HepG2 (cell line): ENCODE measurements around the gene STIP1.

ENCODE experiments used
- ATF1 ChIP-seq: IDR thresholded peaks from 2 replicates; pipeline ENCODE4 v1.6.1; 2016; ENCODE audit warnings: mild to moderate bottlenecking, control low read depth
- ATF7 ChIP-seq, 2 experiments: fragments of 450-650 bp in 1 of 2; sonication (generic) in 1 of 2; formaldehyde crosslinking in 1 of 2; IDR thresholded peaks; 2 replicates each; pipeline versions ENCODE4 v1.4.0 to v1.6.1; 2016 to 2020; ENCODE audit warnings: antibody characterized with exemption in 1 of 2, mild to moderate bottlenecking in 1 of 2, missing genetic modification reagents in 1 of 2
- CTCF ChIP-seq: sonication (generic); formaldehyde crosslinking; IDR thresholded peaks from 2 replicates; pipeline ENCODE4 v1.5.0; 2020; ENCODE audit warnings: mild to moderate bottlenecking, missing genetic modification reagents, moderate library complexity
- FOXM1 ChIP-seq: sonication (generic); formaldehyde crosslinking; IDR thresholded peaks from 2 replicates; pipeline ENCODE4 v1.5.0; 2020; ENCODE audit warnings: missing genetic modification reagents
- IRF2 ChIP-seq: IDR thresholded peaks from 2 replicates; pipeline ENCODE4 v1.6.1; 2018; ENCODE audit warnings: missing genetic modification reagents, missing compliant biosample characterization
- POGZ ChIP-seq: sonication (generic); formaldehyde crosslinking; IDR thresholded peaks from 2 replicates; pipeline ENCODE4 v1.4.0; 2020; ENCODE audit warnings: mild to moderate bottlenecking, missing genetic modification reagents
- POLR2A ChIP-seq, 2 experiments: IDR thresholded peaks; 2 replicates each; pipeline ENCODE4 v1.6.1; 2011; ENCODE audit warnings: low read depth in 2 of 2, low read length in 2 of 2, mild to moderate bottlenecking in 1 of 2, moderate library complexity in 1 of 2; ENCODE audit not compliant: insufficient read depth in 1 of 2
- ZBTB33 ChIP-seq: sonication (generic); formaldehyde crosslinking; IDR thresholded peaks from 2 replicates; pipeline ENCODE4 v1.4.0; 2020; ENCODE audit warnings: missing genetic modification reagents

- TF ChIP-seq ATF1 (CRISPR knock-in tag) (no peak), FOXM1 (CRISPR knock-in tag) (no peak), ZBTB33 (CRISPR knock-in tag) (no peak), CTCF (no peak), IRF2 (no peak), POLR2A (IDR thresholded peaks at IDR 0.05; ENCODE audit: insufficient read depth in 1 of 2, low read depth in 2 of 2, low read length in 2 of 2) (no peak), POGZ (CRISPR knock-in tag) (no peak), ATF7 (IDR thresholded peaks at IDR 0.05) (no peak), ATF7 (CRISPR knock-in tag; IDR thresholded peaks at IDR 0.05) (no peak)
Observed at GRCh38 chr11:64139049-64139448, 46.9 kb upstream of the STIP1 start.
